GM12878 (cell line): ENCODE results near the gene ZNF234. TPM values are rescaled to one million over a fixed set of nuclear protein-coding genes. Genes with fewer than 3 reads are reported as not detected.

Source experiments
- ATF7 ChIP-seq: fragments of 450-650 bp; IDR thresholded peaks from 2 replicates; pipeline ENCODE4 v1.6.1; 2016; ENCODE audit warnings: low read depth, mild to moderate bottlenecking
- BHLHE40 ChIP-seq, 2 experiments: fragments of 450-650 bp in 1 of 2; IDR thresholded peaks; 2 replicates each; pipeline ENCODE4 v1.6.1; 2011 to 2017; ENCODE audit warnings: low read depth in 2 of 2, borderline replicate concordance in 1 of 2, improper control_type of control experiment in 1 of 2, low read length in 1 of 2, mild to moderate bottlenecking in 1 of 2
- CEBPB ChIP-seq, 2 experiments: fragments of 150-350 bp in 1 of 2; IDR thresholded peaks; 2 replicates each; pipeline ENCODE4 v1.6.1; 2012 to 2014; ENCODE audit warnings: low read depth in 2 of 2, low read length in 2 of 2, borderline replicate concordance in 1 of 2, inconsistent platforms in 1 of 2
- ESRRA ChIP-seq: IDR thresholded peaks from 2 replicates; pipeline ENCODE4 v1.6.1; 2012; ENCODE audit warnings: mild to moderate bottlenecking, low read length, improper control_type of control experiment
- FOXK2 ChIP-seq: fragments of 450-650 bp; IDR thresholded peaks from 2 replicates; pipeline ENCODE4 v1.6.1; 2017; ENCODE audit warnings: mild to moderate bottlenecking, moderate library complexity
- GATAD2B ChIP-seq: fragments of 450-650 bp; conservative IDR thresholded peaks from 2 replicates; pipeline ENCODE4 v1.6.1; 2017; ENCODE audit warnings: low read depth, mild to moderate bottlenecking, moderate library complexity
- IKZF1 ChIP-seq: fragments of 450-650 bp; conservative IDR thresholded peaks from 2 replicates; pipeline ENCODE4 v1.6.1; 2017; ENCODE audit warnings: antibody characterized with exemption, mild to moderate bottlenecking
- JUND ChIP-seq: IDR thresholded peaks from 2 replicates; pipeline ENCODE4 v1.6.1; 2012; ENCODE audit warnings: low read depth, mild to moderate bottlenecking, low read length, improper control_type of control experiment, moderate library complexity
- NBN ChIP-seq: fragments of 450-650 bp; IDR thresholded peaks from 2 replicates; pipeline ENCODE4 v1.6.1; 2016
- NFXL1 ChIP-seq: fragments of 450-650 bp; IDR thresholded peaks from 2 replicates; pipeline ENCODE4 v1.6.1; 2017; ENCODE audit warnings: antibody characterized with exemption, mild to moderate bottlenecking, borderline replicate concordance
- POLR2AphosphoS5 ChIP-seq: IDR thresholded peaks from 2 replicates; pipeline ENCODE4 v1.6.1; 2011; ENCODE audit warnings: mild to moderate bottlenecking, low read length, inconsistent platforms
- RB1 ChIP-seq: fragments of 450-650 bp; formaldehyde crosslinking; IDR thresholded peaks from 2 replicates; pipeline ENCODE4 v1.6.1; 2017; ENCODE audit warnings: mild to moderate bottlenecking, borderline replicate concordance
- RELA ChIP-seq: fragments of 450-650 bp; IDR thresholded peaks from 2 replicates; pipeline ENCODE4 v1.8.0; 2014; ENCODE audit warnings: borderline replicate concordance; ENCODE audit not compliant: partially characterized antibody
- RFX5 ChIP-seq: IDR thresholded peaks from 2 replicates; pipeline ENCODE4 v1.6.1; 2011; ENCODE audit warnings: low read depth, low read length, improper control_type of control experiment
- SMAD5 ChIP-seq: IDR thresholded peaks from 2 replicates; pipeline ENCODE4 v1.6.1; 2016; ENCODE audit warnings: antibody characterized with exemption, low read depth
- TAF1 ChIP-seq: IDR thresholded peaks from 2 replicates; pipeline ENCODE4 v1.6.1; 2011; ENCODE audit warnings: mild to moderate bottlenecking, low read depth, low read length, borderline replicate concordance
- TCF7 ChIP-seq: IDR thresholded peaks from 2 replicates; pipeline ENCODE4 v1.6.1; 2014; ENCODE audit warnings: antibody characterized with exemption, borderline replicate concordance
- WRNIP1 ChIP-seq: IDR thresholded peaks from 2 replicates; pipeline ENCODE4 v1.6.1; 2011; ENCODE audit warnings: low read depth, low read length, improper control_type of control experiment, borderline replicate concordance
- ZNF207 ChIP-seq: fragments of 450-650 bp; IDR thresholded peaks from 2 replicates; pipeline ENCODE4 v1.6.1; 2014; ENCODE audit warnings: antibody characterized with exemption, mild to moderate bottlenecking, borderline replicate concordance
- ZNF384 ChIP-seq: IDR thresholded peaks from 2 replicates; pipeline ENCODE4 v1.6.1; 2012; ENCODE audit warnings: low read depth, mild to moderate bottlenecking, low read length, improper control_type of control experiment, borderline replicate concordance
- polyA plus RNA-seq, 11 experiments: library from polyadenylated mRNA; depleted of rRNA in 4 of 11; unstranded in 6 of 11; stranded (reverse) in 5 of 11; fragments of >200 nt; fragmentation: Nextera tagmentation in 4 of 11; fragmentation: Illumina TruSeq in 1 of 11; extraction: Ambion mirVana in 4 of 11; extraction: Trizol in 1 of 11; gene quantifications; 1 replicate in 1 of 11; 2 replicates in 10 of 11; pipeline versions ENCODE4 v1.2.1 to v1.2.3, GENCODE V29; 2011 to 2016; ENCODE audit warnings: inconsistent platforms in 2 of 11, missing spikeins in 2 of 11, low read depth in 1 of 11
- total RNA-seq, 4 experiments: library from RNA; depleted of rRNA in 3 of 4; stranded (reverse); fragments of >200 nt in 3 of 4; fragmentation: Illumina TruSeq in 1 of 4; extraction: Trizol in 1 of 4; gene quantifications; 2 replicates each; pipeline versions ENCODE4 v1.2.1 to v1.2.3, GENCODE V29; 2013 to 2021
- TF ChIP-seq, protein P1 (sequence below): fragments of 450-650 bp; IDR thresholded peaks from 2 replicates; pipeline ENCODE4 v1.6.1; 2017; ENCODE audit warnings: borderline replicate concordance
- TF ChIP-seq, protein P2 (sequence below): fragments of 150-350 bp; IDR thresholded peaks from 2 replicates; pipeline ENCODE4 v1.6.1; 2014; ENCODE audit warnings: mild to moderate bottlenecking, low read depth, low read length
- TF ChIP-seq, protein P3 (sequence below), 3 experiments: IDR thresholded peaks in 2 of 3; conservative IDR thresholded peaks in 1 of 3; 2 replicates each; pipeline ENCODE4 v1.5.1; 2011; ENCODE audit warnings: low read depth in 3 of 3, low read length in 3 of 3, mild to moderate bottlenecking in 3 of 3, control low read depth in 2 of 3, moderate library complexity in 2 of 3, inconsistent platforms in 1 of 3, mixed read lengths in 1 of 3; ENCODE audit not compliant: control insufficient read depth in 2 of 3, insufficient read depth in 1 of 3; ENCODE audit errors: extremely low read depth in 1 of 3
- TF ChIP-seq, protein P4 (sequence below): fragments of 450-650 bp; IDR thresholded peaks from 2 replicates; pipeline ENCODE4 v1.6.1; 2017; ENCODE audit warnings: low read depth, mild to moderate bottlenecking, moderate library complexity

The ZNF234 gene
- total and polyA plus RNA-seq, 10 of the 15 experiments (the other 5 are each of a cell fraction or from before 2014, with no cell fraction given): 2.7 to 10.5 (median 5.2) TPM

DNA sequence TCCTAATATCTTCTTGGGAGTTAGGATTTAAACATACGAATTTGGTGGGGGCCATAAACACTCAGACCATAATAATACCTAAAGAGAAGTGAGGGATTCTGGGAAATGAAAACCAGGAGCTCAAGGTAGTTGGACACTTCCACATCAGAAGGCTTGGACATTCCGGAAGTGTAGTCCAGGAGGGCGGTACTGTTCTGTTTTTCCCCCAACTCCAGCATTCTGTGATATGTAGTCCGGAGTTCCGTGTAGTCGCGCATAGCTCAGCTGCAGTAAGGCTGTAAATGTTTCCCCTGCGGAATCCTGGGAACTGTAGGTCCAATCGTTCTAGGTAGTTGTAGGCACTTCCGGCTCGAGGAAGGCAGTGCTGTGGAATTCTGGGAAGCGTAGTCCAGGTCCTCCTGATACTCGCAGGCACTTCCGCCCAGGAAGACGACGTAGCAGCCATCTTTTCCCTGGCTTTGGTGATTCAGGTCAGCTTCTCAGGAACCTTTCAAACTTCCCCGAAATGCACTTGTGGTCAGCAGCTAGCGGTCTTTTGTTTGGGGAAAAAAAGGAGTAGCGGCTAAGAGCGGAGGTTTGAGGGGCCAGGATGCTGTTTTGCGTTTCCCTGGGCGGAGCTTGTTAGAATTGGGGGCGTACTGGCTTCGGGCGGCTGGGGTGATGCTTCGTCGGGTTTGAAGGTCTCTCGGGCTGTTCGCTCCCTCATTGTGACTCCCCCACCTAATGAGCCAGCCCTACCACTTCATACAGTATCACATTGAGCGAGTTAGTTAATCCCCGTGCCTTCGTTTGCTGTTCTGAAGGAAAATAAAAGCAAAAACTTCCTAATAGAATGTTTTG, 23.5 kb downstream of the ZNF234 start, which contains the start of gene ZNF226 (continued):
- TF ChIP-seq ATF7: peak; percentile 66
- TF ChIP-seq, protein P1, sequence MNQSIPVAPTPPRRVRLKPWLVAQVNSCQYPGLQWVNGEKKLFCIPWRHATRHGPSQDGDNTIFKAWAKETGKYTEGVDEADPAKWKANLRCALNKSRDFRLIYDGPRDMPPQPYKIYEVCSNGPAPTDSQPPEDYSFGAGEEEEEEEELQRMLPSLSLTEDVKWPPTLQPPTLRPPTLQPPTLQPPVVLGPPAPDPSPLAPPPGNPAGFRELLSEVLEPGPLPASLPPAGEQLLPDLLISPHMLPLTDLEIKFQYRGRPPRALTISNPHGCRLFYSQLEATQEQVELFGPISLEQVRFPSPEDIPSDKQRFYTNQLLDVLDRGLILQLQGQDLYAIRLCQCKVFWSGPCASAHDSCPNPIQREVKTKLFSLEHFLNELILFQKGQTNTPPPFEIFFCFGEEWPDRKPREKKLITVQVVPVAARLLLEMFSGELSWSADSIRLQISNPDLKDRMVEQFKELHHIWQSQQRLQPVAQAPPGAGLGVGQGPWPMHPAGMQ: no peak
- TF ChIP-seq RELA: peak; percentile 13
- TF ChIP-seq, protein P2, sequence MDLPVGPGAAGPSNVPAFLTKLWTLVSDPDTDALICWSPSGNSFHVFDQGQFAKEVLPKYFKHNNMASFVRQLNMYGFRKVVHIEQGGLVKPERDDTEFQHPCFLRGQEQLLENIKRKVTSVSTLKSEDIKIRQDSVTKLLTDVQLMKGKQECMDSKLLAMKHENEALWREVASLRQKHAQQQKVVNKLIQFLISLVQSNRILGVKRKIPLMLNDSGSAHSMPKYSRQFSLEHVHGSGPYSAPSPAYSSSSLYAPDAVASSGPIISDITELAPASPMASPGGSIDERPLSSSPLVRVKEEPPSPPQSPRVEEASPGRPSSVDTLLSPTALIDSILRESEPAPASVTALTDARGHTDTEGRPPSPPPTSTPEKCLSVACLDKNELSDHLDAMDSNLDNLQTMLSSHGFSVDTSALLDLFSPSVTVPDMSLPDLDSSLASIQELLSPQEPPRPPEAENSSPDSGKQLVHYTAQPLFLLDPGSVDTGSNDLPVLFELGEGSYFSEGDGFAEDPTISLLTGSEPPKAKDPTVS: no peak
- TF ChIP-seq, protein P3, sequence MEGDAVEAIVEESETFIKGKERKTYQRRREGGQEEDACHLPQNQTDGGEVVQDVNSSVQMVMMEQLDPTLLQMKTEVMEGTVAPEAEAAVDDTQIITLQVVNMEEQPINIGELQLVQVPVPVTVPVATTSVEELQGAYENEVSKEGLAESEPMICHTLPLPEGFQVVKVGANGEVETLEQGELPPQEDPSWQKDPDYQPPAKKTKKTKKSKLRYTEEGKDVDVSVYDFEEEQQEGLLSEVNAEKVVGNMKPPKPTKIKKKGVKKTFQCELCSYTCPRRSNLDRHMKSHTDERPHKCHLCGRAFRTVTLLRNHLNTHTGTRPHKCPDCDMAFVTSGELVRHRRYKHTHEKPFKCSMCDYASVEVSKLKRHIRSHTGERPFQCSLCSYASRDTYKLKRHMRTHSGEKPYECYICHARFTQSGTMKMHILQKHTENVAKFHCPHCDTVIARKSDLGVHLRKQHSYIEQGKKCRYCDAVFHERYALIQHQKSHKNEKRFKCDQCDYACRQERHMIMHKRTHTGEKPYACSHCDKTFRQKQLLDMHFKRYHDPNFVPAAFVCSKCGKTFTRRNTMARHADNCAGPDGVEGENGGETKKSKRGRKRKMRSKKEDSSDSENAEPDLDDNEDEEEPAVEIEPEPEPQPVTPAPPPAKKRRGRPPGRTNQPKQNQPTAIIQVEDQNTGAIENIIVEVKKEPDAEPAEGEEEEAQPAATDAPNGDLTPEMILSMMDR (IDR thresholded peaks at IDR 0.05 in 2 of 3, conservative IDR thresholded peaks at IDR 0.05 in 1 of 3; ENCODE audit: control insufficient read depth in 2 of 3, extremely low read depth in 1 of 3, insufficient read depth in 1 of 3, low read depth in 3 of 3, low read length in 3 of 3): no peak
- no peak for TF ChIP-seq RB1
- TF ChIP-seq JUND: no peak
- TF ChIP-seq GATAD2B: no peak; the same call in 1 of the 2 replicates
- TF ChIP-seq, protein P4, sequence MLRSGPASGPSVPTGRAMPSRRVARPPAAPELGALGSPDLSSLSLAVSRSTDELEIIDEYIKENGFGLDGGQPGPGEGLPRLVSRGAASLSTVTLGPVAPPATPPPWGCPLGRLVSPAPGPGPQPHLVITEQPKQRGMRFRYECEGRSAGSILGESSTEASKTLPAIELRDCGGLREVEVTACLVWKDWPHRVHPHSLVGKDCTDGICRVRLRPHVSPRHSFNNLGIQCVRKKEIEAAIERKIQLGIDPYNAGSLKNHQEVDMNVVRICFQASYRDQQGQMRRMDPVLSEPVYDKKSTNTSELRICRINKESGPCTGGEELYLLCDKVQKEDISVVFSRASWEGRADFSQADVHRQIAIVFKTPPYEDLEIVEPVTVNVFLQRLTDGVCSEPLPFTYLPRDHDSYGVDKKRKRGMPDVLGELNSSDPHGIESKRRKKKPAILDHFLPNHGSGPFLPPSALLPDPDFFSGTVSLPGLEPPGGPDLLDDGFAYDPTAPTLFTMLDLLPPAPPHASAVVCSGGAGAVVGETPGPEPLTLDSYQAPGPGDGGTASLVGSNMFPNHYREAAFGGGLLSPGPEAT: peak; percentile 77
- TF ChIP-seq TCF7: no peak
- no peak for TF ChIP-seq NFXL1
- TF ChIP-seq ZNF384: no peak
- peak; percentile 65; the same call in 1 of the 2 replicates for TF ChIP-seq NBN
- TF ChIP-seq CEBPB (IDR thresholded peaks at IDR 0.05; ENCODE audit: borderline replicate concordance in 1 of 2, low read depth in 2 of 2, low read length in 2 of 2): no peak
- TF ChIP-seq BHLHE40 (IDR thresholded peaks at IDR 0.05; ENCODE audit: borderline replicate concordance in 1 of 2, low read depth in 2 of 2, low read length in 1 of 2): no peak; a peak in 1 of 4 replicates
- peak; percentile 90 for TF ChIP-seq POLR2AphosphoS5
- TF ChIP-seq IKZF1: peak; percentile 98
- no peak for TF ChIP-seq RFX5
- TF ChIP-seq WRNIP1: 0 out of 2 replicates have a peak, but pooled peaks have one; percentile 63
- TF ChIP-seq TAF1: peak; percentile 68; the same call in 1 of the 2 replicates
- TF ChIP-seq SMAD5: peak; percentile 81; the same call in 1 of the 2 replicates
- no peak for TF ChIP-seq ESRRA
- no peak; the same call in 1 of the 2 replicates for TF ChIP-seq ZNF207
- TF ChIP-seq FOXK2: no peak
